H1 (cell line): Measurements from ENCODE around the gene TRIM5. TPM values are rescaled to one million over a fixed set of nuclear protein-coding genes. Genes with fewer than 3 reads are reported as not detected.

Experiments
- CTCF ChIA-PET: fragments of 300-600 bp; sonication (Branson Sonifier 250); formaldehyde crosslinking; loops from one replicate; lab custom pipeline; 2021; ENCODE audit not compliant: partially characterized antibody; lab: Charles Lee
- POLR2A ChIA-PET: fragments of 300-600 bp; sonication (Branson Sonifier 250); formaldehyde crosslinking; loops from one replicate; lab custom pipeline; 2021; ENCODE audit warnings: inconsistent platforms; ENCODE audit not compliant: partially characterized antibody; lab: Charles Lee
- DNase-seq, 2 experiments: peaks; one replicate each; pipeline versions ENCODE4 v3.0.0 to v3.0.0-alpha.2; 2010 to 2022; ENCODE audit warnings: low spot score in 2 of 2, low read depth in 1 of 2, mixed read lengths in 1 of 2
- FAIRE-seq: peaks from 2 replicates; lab custom pipeline; 2011; peaks lifted over from hg19 to GRCh38; lab: Jason Lieb, UNC
- H2AFZ ChIP-seq: 2 replicates; pipeline ENCODE4 v1.8.1; 2012; ENCODE audit warnings: low read length, inconsistent platforms
- H2AK5ac ChIP-seq: 2 replicates; pipeline ENCODE4 v1.6.1; 2013; ENCODE audit warnings: low read depth, low read length
- H2BK120ac ChIP-seq: replicated peaks from 2 replicates; pipeline ENCODE3; 2013; ENCODE audit warnings: low read depth, low read length, inconsistent platforms
- H2BK12ac ChIP-seq: 2 replicates; pipeline ENCODE4 v1.6.1; 2013; ENCODE audit warnings: low read depth, low read length
- H2BK15ac ChIP-seq: 2 replicates; pipeline ENCODE4 v1.6.1; 2013; ENCODE audit warnings: low read length
- H2BK20ac ChIP-seq: 2 replicates; pipeline ENCODE4 v1.6.1; 2013; ENCODE audit warnings: low read length
- H2BK5ac ChIP-seq: 2 replicates; pipeline ENCODE4 v1.6.1; 2013; ENCODE audit warnings: low read depth, low read length
- H3K14ac ChIP-seq: 2 replicates; pipeline ENCODE4 v1.6.1; 2013; ENCODE audit warnings: inconsistent platforms; ENCODE audit not compliant: insufficient read length
- H3K18ac ChIP-seq: 2 replicates; pipeline ENCODE4 v1.6.1; 2013; ENCODE audit warnings: low read length; ENCODE audit errors: extremely low read depth
- H3K23ac ChIP-seq: 2 replicates; pipeline ENCODE4 v1.6.1; 2013; ENCODE audit warnings: inconsistent platforms; ENCODE audit not compliant: insufficient read length
- H3K23me2 ChIP-seq: 2 replicates; pipeline ENCODE4 v1.6.1; 2013; ENCODE audit warnings: low read depth, low read length
- H3K27ac ChIP-seq: 2 replicates; pipeline ENCODE4 v1.6.1; 2011; ENCODE audit warnings: low read depth, low read length, inconsistent platforms
- H3K27me3 ChIP-seq, 4 experiments: replicated peaks in 1 of 4; 1 replicate in 1 of 4; 2 replicates in 3 of 4; pipeline versions ENCODE4 v1.6.1 to v1.8.1; 2011 to 2013; ENCODE audit warnings: low read length in 3 of 4, mild to moderate bottlenecking in 3 of 4, inconsistent platforms in 2 of 4, mixed read lengths in 2 of 4, moderate library complexity in 1 of 4; ENCODE audit not compliant: control insufficient read depth in 3 of 4, insufficient read depth in 3 of 4; ENCODE audit errors: extremely low read depth in 1 of 4
- H3K36me3 ChIP-seq, 4 experiments: 2 replicates each; pipeline versions ENCODE4 v1.6.1 to v1.8.1; 2011 to 2013; ENCODE audit warnings: mild to moderate bottlenecking in 4 of 4, low read length in 3 of 4, moderate library complexity in 2 of 4, control low read depth in 1 of 4, inconsistent platforms in 1 of 4; ENCODE audit not compliant: insufficient read depth in 4 of 4, control insufficient read depth in 2 of 4
- H3K4ac ChIP-seq: replicated peaks from 2 replicates; pipeline ENCODE3; 2013; ENCODE audit warnings: low read length, low read depth, mixed read lengths, inconsistent platforms; ENCODE audit not compliant: insufficient read length
- H3K4me1 ChIP-seq, 4 experiments: replicated peaks in 1 of 4; 1 replicate in 1 of 4; 2 replicates in 3 of 4; pipeline versions ENCODE4 v1.6.1 to v1.8.1; 2011 to 2013; ENCODE audit warnings: low read length in 3 of 4, inconsistent platforms in 2 of 4, mixed read lengths in 1 of 4; ENCODE audit not compliant: insufficient read depth in 4 of 4, control insufficient read depth in 3 of 4
- H3K4me2 ChIP-seq, 2 experiments: 2 replicates each; pipeline versions ENCODE4 v1.6.1 to v1.8.1; 2011 to 2013; ENCODE audit warnings: low read depth in 2 of 2, low read length in 2 of 2, control low read depth in 1 of 2, inconsistent platforms in 1 of 2, mild to moderate bottlenecking in 1 of 2; ENCODE audit not compliant: insufficient read depth in 1 of 2
- H3K4me3 ChIP-seq, 4 experiments: fragments of 200-600, 300-600 bp in 1 of 4; sonication (generic), shearing (Covaris generic), sonication (Bioruptor Twin) in 1 of 4; 2 replicates each; pipeline versions ENCODE4 v1.5.1 to v1.8.1; 2011 to 2016; ENCODE audit warnings: low read length in 4 of 4, low read depth in 3 of 4, control low read depth in 2 of 4, inconsistent platforms in 2 of 4, mild to moderate bottlenecking in 2 of 4, mixed read lengths in 1 of 4, moderate library complexity in 1 of 4; ENCODE audit not compliant: insufficient read depth in 2 of 4; ENCODE audit errors: extremely low read depth in 1 of 4
- H3K56ac ChIP-seq: replicated peaks from 2 replicates; pipeline ENCODE3; 2013; ENCODE audit warnings: low read depth, mild to moderate bottlenecking, mixed read lengths, low read length, inconsistent platforms; ENCODE audit not compliant: insufficient read length
- H3K79me1 ChIP-seq: 2 replicates; pipeline ENCODE4 v1.6.1; 2013; ENCODE audit warnings: low read depth, low read length, control low read depth
- H3K79me2 ChIP-seq, 2 experiments: 2 replicates each; pipeline versions ENCODE4 v1.6.1 to v1.8.1; 2012 to 2013; ENCODE audit warnings: low read length in 2 of 2, mild to moderate bottlenecking in 2 of 2, inconsistent platforms in 1 of 2; ENCODE audit not compliant: insufficient read depth in 2 of 2, control insufficient read depth in 1 of 2
- H3K9ac ChIP-seq, 4 experiments: replicated peaks in 1 of 4; 1 replicate in 1 of 4; 2 replicates in 3 of 4; pipeline versions ENCODE4 v1.6.1 to v1.8.1; 2011 to 2013; ENCODE audit warnings: low read depth in 3 of 4, low read length in 3 of 4, control low read depth in 2 of 4, mild to moderate bottlenecking in 2 of 4, moderate library complexity in 2 of 4, inconsistent platforms in 1 of 4; ENCODE audit errors: extremely low read depth in 1 of 4
- H3K9me3 ChIP-seq, 2 experiments: 2 replicates each; pipeline versions ENCODE4 v1.6.1 to v1.8.1; 2012 to 2013; ENCODE audit warnings: mild to moderate bottlenecking in 2 of 2, moderate library complexity in 2 of 2, control low read depth in 1 of 2, inconsistent platforms in 1 of 2, low read depth in 1 of 2, low read length in 1 of 2, mixed read lengths in 1 of 2; ENCODE audit not compliant: insufficient read depth in 2 of 2
- H4K20me1 ChIP-seq, 2 experiments: replicated peaks in 1 of 2; 2 replicates each; pipeline versions ENCODE3 to v1.8.1; 2011 to 2013; ENCODE audit warnings: inconsistent platforms in 2 of 2, low read length in 2 of 2, mild to moderate bottlenecking in 1 of 2; ENCODE audit not compliant: insufficient read depth in 2 of 2, control insufficient read depth in 1 of 2
- H4K5ac ChIP-seq: 2 replicates; pipeline ENCODE4 v1.6.1; 2013; ENCODE audit warnings: low read length, low read depth, mixed read lengths, inconsistent platforms; ENCODE audit not compliant: insufficient read length
- H4K8ac ChIP-seq: 2 replicates; pipeline ENCODE4 v1.8.0; 2013; ENCODE audit warnings: mild to moderate bottlenecking, moderate library complexity, low read length, inconsistent platforms; ENCODE audit not compliant: insufficient read depth; ENCODE audit errors: extremely low read depth
- H4K91ac ChIP-seq: replicated peaks from 2 replicates; pipeline ENCODE3; 2013; ENCODE audit warnings: low read length, mixed read lengths, inconsistent platforms; ENCODE audit not compliant: insufficient read length
- ASH2L ChIP-seq: fragments of 200-600, 300-600 bp; sonication (generic); IDR thresholded peaks from one replicate; pipeline ENCODE4 v1.7.1; 2017; ENCODE audit warnings: low read length
- ATF2 ChIP-seq: IDR thresholded peaks from 2 replicates; pipeline ENCODE4 v1.6.1; 2012; ENCODE audit warnings: low read length, inconsistent platforms
- BCL11A ChIP-seq, 2 experiments: IDR thresholded peaks; one replicate each; pipeline ENCODE4 v1.6.1; 2011; ENCODE audit warnings: low read depth in 2 of 2, low read length in 2 of 2, mild to moderate bottlenecking in 2 of 2
- CREB1 ChIP-seq: IDR thresholded peaks from 2 replicates; pipeline ENCODE4 v1.6.1; 2012; ENCODE audit warnings: inconsistent platforms
- EGR1 ChIP-seq: IDR thresholded peaks from 2 replicates; pipeline ENCODE4 v1.6.1; 2011; ENCODE audit warnings: low read depth, low read length, borderline replicate concordance
- JUN ChIP-seq: IDR thresholded peaks from 2 replicates; pipeline ENCODE4 v1.6.1; 2011; ENCODE audit warnings: low read depth, mild to moderate bottlenecking, improper control_type of control experiment, low read length
- SRF ChIP-seq: IDR thresholded peaks from 2 replicates; pipeline ENCODE4 v1.6.1; 2011; ENCODE audit warnings: mild to moderate bottlenecking, low read depth, low read length, moderate library complexity
- TBP ChIP-seq: IDR thresholded peaks from 2 replicates; pipeline ENCODE4 v1.6.1; 2011; ENCODE audit warnings: low read depth, low read length, improper control_type of control experiment
- TEAD4 ChIP-seq: IDR thresholded peaks from 2 replicates; pipeline ENCODE4 v1.6.1; 2012; ENCODE audit warnings: low read depth, low read length, inconsistent platforms, mixed read lengths
- USF2 ChIP-seq: IDR thresholded peaks from 2 replicates; pipeline ENCODE4 v1.6.1; 2011; ENCODE audit warnings: low read length, improper control_type of control experiment
- WGBS, 2 experiments: shearing (Covaris generic) in 1 of 2; methylation state at CpG; one replicate each; pipeline versions ENCODE4 v1.1.6 to v1.1.7; 2013 to 2015; ENCODE audit warnings: low lambda C conversion rate in 2 of 2, mixed read lengths in 2 of 2, inconsistent platforms in 1 of 2, low coverage in 1 of 2, missing lambda C conversion rate in 1 of 2; ENCODE audit not compliant: insufficient replicate concordance in 2 of 2, insufficient coverage in 1 of 2, insufficient read length in 1 of 2; ENCODE audit errors: extremely low coverage in 1 of 2, missing lambda C conversion rate in 1 of 2; 5-methylcytosine and 5-hydroxymethylcytosine counted together
- polyA plus RNA-seq, 7 experiments: library from polyadenylated mRNA; depleted of rRNA in 3 of 7; stranded (reverse) in 5 of 7; unstranded in 2 of 7; fragments of >200 nt in 5 of 7; fragments of 200-250 nt in 2 of 7; gene quantifications; 1 replicate in 5 of 7; 2 replicates in 1 of 7; 4 replicates in 1 of 7; pipeline versions ENCODE4 v1.2.1 to v1.2.3, GENCODE V29; 2011 to 2013; ENCODE audit warnings: missing spikeins in 2 of 7, mixed read lengths in 2 of 7
- total RNA-seq: library from RNA; stranded (reverse); fragmentation: NEBNext Ultra II Directional; extraction: Animal tissue kit (Norgen Biotek cat#: 25700); gene quantifications from 2 replicates; pipeline ENCODE4 v1.2.1, GENCODE V29; 2021

TRIM5 gene
- total and polyA plus RNA-seq, 2 of the 8 experiments (the other 6 are each of a cell fraction or from before 2014, with no cell fraction given), result 23.5 to 35.5 TPM

- Histone ChIP-seq H3K36me3 (peaks cover 2 to 61% (median 38%) of the 10 kb centered on the region in 4 experiments), H3K9me3 (no peaks in the 10 kb centered on the region), H3K9ac (no peak overlapping the region), H2AFZ (no peak overlapping the region), H4K5ac (no peak overlapping the region), H4K91ac (no peak overlapping the region), H2AK5ac (no peak overlapping the region), H3K79me2 (peaks cover 0 to 3% of the 10 kb centered on the region in 2 experiments; a peak in 2 of 4 replicates), H4K8ac (no peak overlapping the region), H3K14ac (no peak overlapping the region), H2BK120ac (no peak overlapping the region), H3K4me2 (no peak overlapping the region), H2BK15ac (no peak overlapping the region), H3K4me1 (no peaks in the 10 kb centered on the region), H3K18ac (no peak overlapping the region), H2BK5ac (no peak overlapping the region), H3K79me1 (no peaks in the 10 kb centered on the region), H3K27ac (no peak overlapping the region), H3K23ac (no peak overlapping the region), H3K4me3 (no peak overlapping the region), H2BK12ac (no peak overlapping the region), H3K56ac (no peak overlapping the region), H3K27me3 (no peaks in the 10 kb centered on the region), H4K20me1 (peaks cover 0 to 3% of the 10 kb centered on the region in 2 experiments), H2BK20ac (no peak overlapping the region), H3K4ac (no peak overlapping the region), H3K23me2 (no peaks in the 10 kb centered on the region)
- WGBS, 2 experiments, result 94% methylated on average over 10 of the region's 10 CpGs; no CpG with 5 or more reads in 1 of the 2 experiments
- POLR2A ChIA-PET, result interaction anchor here (1.4 kb wide), 1 partner anchor 16 kb away, joined by 5 read pairs; the partner anchor contains the start of gene TRIM5
- FAIRE-seq (no peak), DNase-seq (no peak)
- CTCF ChIA-PET, result interaction anchor here (0.6 to 3.9 kb wide), 3 partner anchors 11 to 53 kb away, joined by 3 to 17 read pairs (median 5); partner anchors contain the start of gene TRIM5
- TF ChIP-seq USF2 (no peak), CREB1 (no peak), SRF (no peak), JUN (no peak), TEAD4 (no peak), TBP (no peak), ASH2L (no peak), ATF2 (no peak), BCL11A (IDR thresholded peaks at IDR 0.05; ENCODE audit: low read depth in 2 of 2, low read length in 2 of 2) (no peak), EGR1 (no peak)
These were observed 15.7 kb upstream of the TRIM5 start for GRCh38 chr11:5700421-5701054.
